Daoy (cell line): ENCODE data around the gene PLD4. TPM values are rescaled to one million over a fixed set of nuclear protein-coding genes. Genes with fewer than 3 reads are reported as not detected.
"Not testable (repeated sequence)": the region's sequence is repeated elsewhere in the genome, so short reads cannot be mapped to it uniquely, and the experiment has no call there.

Experiments used
- DNase-seq: peaks from one replicate; pipeline ENCODE4 v3.0.0-alpha.2; 2015; ENCODE audit warnings: low read depth
- total RNA-seq: library from RNA; depleted of rRNA; stranded (reverse); fragments of >200 nt; shearing (Covaris generic); gene quantifications from 2 replicates; pipeline ENCODE4 v1.2.3, GENCODE V29; 2014; rRNA removed

PLD4 gene
- not detected in 2 replicates for total RNA-seq

GRCh38 chr14:104924421-104925213, at the start of gene PLD4:
TSS of gene PLD4 (plus strand) at chr14:104924879. CDS start at chr14:104927141, 2,262 bp downstream.
- DNase-seq, result no peak

GRCh38 chr14:104875412-104875751, 49.3 kb upstream of the PLD4 start:
- no peak for DNase-seq

- DNase-seq, result no peak
Observed at GRCh38 chr14:104875811-104876210, 48.9 kb upstream of the PLD4 start.

- peak; percentile 63 for DNase-seq
Observed at GRCh38 chr14:104876251-104876699, 48.4 kb upstream of the PLD4 start.

- DNase-seq, result no peak
Observed at GRCh38 chr14:104877066-104877805, 47.4 kb upstream of the PLD4 start.

- no peak for DNase-seq
Observed at GRCh38 chr14:104877806-104878550, 46.7 kb upstream of the PLD4 start.

GRCh38 chr14:104878582-104878981, 46.1 kb upstream of the PLD4 start:
- no peak for DNase-seq

- DNase-seq, result no peak
Observed at GRCh38 chr14:104879201-104879982, 45.3 kb upstream of the PLD4 start.

- DNase-seq, result no peak
Observed at GRCh38 chr14:104879983-104880565, 44.6 kb upstream of the PLD4 start.

GRCh38 chr14:104880584-104881210, 44.0 kb upstream of the PLD4 start:
- DNase-seq, result no peak

- no peak for DNase-seq
Observed at GRCh38 chr14:104881369-104881979, 43.2 kb upstream of the PLD4 start.

GRCh38 chr14:104882325-104882973, 42.2 kb upstream of the PLD4 start:
- DNase-seq, result peak; percentile 61

GRCh38 chr14:104882991-104883660, 41.6 kb upstream of the PLD4 start:
- DNase-seq, result no peak

- DNase-seq, result no peak
Observed at GRCh38 chr14:104883681-104884361, 40.9 kb upstream of the PLD4 start.

- not testable (repeated sequence) for DNase-seq
Observed at GRCh38 chr14:104884381-104884780, 40.3 kb upstream of the PLD4 start.

- no peak for DNase-seq
Observed at GRCh38 chr14:104885031-104885972, 39.4 kb upstream of the PLD4 start.

- no peak for DNase-seq
Observed at GRCh38 chr14:104885973-104886689, 38.5 kb upstream of the PLD4 start.
